ENCODE measurements around the gene DNASE1L1.

GRCh38 chrX:154433605-154434004, 24.6 kb upstream of the DNASE1L1 start:
- TF ChIP-seq EZH2 (optimal IDR thresholded peaks at IDR 0.05; ENCODE audit: low read depth, low read length) (no peak), CTCF (IDR thresholded peaks at IDR 0.05; ENCODE audit: low read length) (no peak), EZH2phosphoT487 (IDR thresholded peaks at IDR 0.05; ENCODE audit: low read length) (no peak)

Measured in MM.1S (cell line).